Breast epithelium (tissue), 4 donors: ENCODE measurements around the gene MBOAT7. TPM values are rescaled to one million over a fixed set of nuclear protein-coding genes. Genes with fewer than 3 reads are reported as not detected.

Source experiments
- DNase-seq, 2 donors: peaks; one replicate each; pipeline ENCODE4 v3.0.0-alpha.2; 2019; ENCODE audit warnings: low spot score in 2 of 2
- H3K27ac ChIP-seq, 2 donors: fragments of 200-600 bp; sonication (generic) in 1 of 2; one replicate each; pipeline ENCODE4 v1.5.1; 2016 to 2019; ENCODE audit warnings: mild to moderate bottlenecking in 1 of 2
- H3K27me3 ChIP-seq, 2 donors: fragments of 200-600 bp; sonication (generic) in 1 of 2; one replicate each; pipeline versions ENCODE4 v1.5.1 to v1.6.0; 2017 to 2019; ENCODE audit warnings: control low read depth in 1 of 2, mild to moderate bottlenecking in 1 of 2
- H3K36me3 ChIP-seq: fragments of 200-600 bp; one replicate; pipeline ENCODE4 v1.5.1; 2019
- H3K4me1 ChIP-seq, 2 donors: fragments of 200-600 bp; sonication (generic); one replicate each; pipeline ENCODE4 v1.5.1; 2016 to 2019; ENCODE audit warnings: control low read depth in 1 of 2
- H3K4me3 ChIP-seq, 3 donors: fragments of 200-600 bp; sonication (generic); 1 replicate in 2 of 3; 2 replicates in 1 of 3; pipeline ENCODE4 v1.5.1; 2016 to 2019; ENCODE audit warnings: mild to moderate bottlenecking in 3 of 3, moderate library complexity in 2 of 3
- H3K9me3 ChIP-seq, 2 donors: fragments of 200-600 bp; sonication (generic) in 1 of 2; one replicate each; pipeline ENCODE4 v1.5.1; 2016 to 2019; ENCODE audit warnings: control low read depth in 1 of 2
- POLR2A ChIP-seq: fragments of 450-650 bp; IDR thresholded peaks from one replicate; pipeline ENCODE4 v1.6.1; 2016; ENCODE audit warnings: antibody characterized with exemption, mild to moderate bottlenecking, moderate library complexity
- POLR2AphosphoS5 ChIP-seq, 3 donors: sonication (generic); formaldehyde crosslinking; IDR thresholded peaks; one replicate each; pipeline ENCODE4 v1.6.1; 2017; ENCODE audit warnings: antibody characterized with exemption in 3 of 3
- intact Hi-C: fragments of 100-400 bp; cut with DNase I; formaldehyde crosslinking; loops from one replicate; pipeline ENCODE4 v1.15.1; 2023; ENCODE audit warnings: low total_unique reads
- total RNA-seq, 3 donors: library from RNA; depleted of rRNA; stranded (reverse); fragments of >200 nt; gene quantifications; one replicate each; pipeline ENCODE4 v1.1.0, GENCODE V29; 2016
- TF ChIP-seq, protein P1 (sequence below), 3 donors: fragments of 450-650 bp; IDR thresholded peaks; one replicate each; pipeline ENCODE4 v1.5.1; 2016 to 2017; ENCODE audit warnings: antibody characterized with exemption in 3 of 3, mild to moderate bottlenecking in 3 of 3, moderate library complexity in 3 of 3

The MBOAT7 gene
- total RNA-seq, 3 donors from 2014 or later = 16.5 to 37.3 (median 24.6) TPM

DNA sequence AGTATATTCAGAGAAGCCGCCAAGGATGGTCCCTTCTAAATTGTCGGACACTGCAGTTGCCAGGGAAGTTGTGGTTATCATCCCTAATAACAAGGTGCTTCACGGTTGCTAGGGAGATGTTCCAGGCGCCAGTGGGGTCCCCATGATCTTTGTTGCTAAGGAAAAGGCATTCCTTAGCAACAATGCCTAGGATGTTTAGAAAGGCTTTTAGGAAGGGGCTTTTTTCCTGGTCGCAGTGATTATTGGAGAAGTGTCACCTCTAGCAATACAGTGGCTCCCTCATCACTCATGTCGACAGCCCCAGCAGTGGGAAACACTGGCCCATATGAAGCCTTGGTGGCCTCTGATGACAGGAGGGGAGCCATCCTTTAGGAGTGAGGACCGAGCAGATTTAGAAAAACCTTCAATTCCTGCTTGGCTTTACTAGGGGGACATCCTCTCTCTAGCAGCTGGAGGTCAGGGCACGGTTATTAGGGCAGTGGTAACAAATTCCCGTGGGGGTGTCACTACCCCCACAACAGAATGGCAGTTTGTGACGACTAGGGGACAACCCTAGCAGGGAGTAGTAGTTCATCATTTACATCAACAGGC, 10.0 kb downstream of the MBOAT7 start:
- Histone ChIP-seq H3K4me3 (no peak overlapping the region), H3K9me3 (no peaks in the 10 kb centered on the region), H3K36me3 (no peaks in the 10 kb centered on the region), H3K27me3 (no peaks in the 10 kb centered on the region), H3K27ac (no peak overlapping the region), H3K4me1 (no peaks in the 10 kb centered on the region)
- DNase-seq = no peak
- TF ChIP-seq POLR2A = no peak
- TF ChIP-seq, protein P1, sequence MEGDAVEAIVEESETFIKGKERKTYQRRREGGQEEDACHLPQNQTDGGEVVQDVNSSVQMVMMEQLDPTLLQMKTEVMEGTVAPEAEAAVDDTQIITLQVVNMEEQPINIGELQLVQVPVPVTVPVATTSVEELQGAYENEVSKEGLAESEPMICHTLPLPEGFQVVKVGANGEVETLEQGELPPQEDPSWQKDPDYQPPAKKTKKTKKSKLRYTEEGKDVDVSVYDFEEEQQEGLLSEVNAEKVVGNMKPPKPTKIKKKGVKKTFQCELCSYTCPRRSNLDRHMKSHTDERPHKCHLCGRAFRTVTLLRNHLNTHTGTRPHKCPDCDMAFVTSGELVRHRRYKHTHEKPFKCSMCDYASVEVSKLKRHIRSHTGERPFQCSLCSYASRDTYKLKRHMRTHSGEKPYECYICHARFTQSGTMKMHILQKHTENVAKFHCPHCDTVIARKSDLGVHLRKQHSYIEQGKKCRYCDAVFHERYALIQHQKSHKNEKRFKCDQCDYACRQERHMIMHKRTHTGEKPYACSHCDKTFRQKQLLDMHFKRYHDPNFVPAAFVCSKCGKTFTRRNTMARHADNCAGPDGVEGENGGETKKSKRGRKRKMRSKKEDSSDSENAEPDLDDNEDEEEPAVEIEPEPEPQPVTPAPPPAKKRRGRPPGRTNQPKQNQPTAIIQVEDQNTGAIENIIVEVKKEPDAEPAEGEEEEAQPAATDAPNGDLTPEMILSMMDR (IDR thresholded peaks at IDR 0.05) = no peak
- TF ChIP-seq POLR2AphosphoS5 (IDR thresholded peaks at IDR 0.05) = no peak
- intact Hi-C loops = loop anchor here (10.0 kb wide), 1 partner anchor 55 kb away; no protein-coding TSS in a partner anchor

DNA sequence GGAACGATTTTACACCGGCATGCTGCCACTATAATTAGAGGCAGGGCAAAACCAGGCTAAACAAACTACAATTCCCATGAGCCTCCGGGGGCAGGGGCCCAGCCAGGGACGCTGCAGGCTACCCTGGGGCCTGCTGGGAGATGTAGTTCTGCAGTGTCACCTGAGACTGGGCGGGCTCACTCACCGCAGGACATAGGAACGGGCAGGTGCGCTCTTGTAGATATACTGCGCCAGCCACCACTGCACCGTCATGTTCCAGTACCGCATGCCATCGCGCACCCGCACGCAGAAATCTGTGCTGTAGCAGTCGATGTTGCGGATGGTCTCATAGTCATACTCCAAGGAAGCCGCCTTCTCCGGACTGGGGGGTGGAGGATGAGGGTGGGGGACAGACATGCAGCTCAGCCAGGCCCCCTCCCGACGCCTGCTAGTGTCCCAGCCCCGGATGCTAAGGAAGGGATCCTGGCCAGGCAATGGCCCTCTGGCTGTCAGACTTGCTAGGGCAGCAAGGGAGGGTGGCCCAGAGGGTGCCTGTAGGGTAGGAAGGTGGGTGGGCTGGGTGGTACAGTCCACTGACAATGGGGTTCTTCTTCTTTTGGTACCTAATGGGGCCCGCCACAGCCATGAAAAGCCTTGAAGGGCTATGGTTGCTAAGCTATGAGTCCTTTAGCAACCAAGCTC, 10.7 kb downstream of the MBOAT7 start:
- Histone ChIP-seq H3K9me3 (no peaks in the 10 kb centered on the region), H3K36me3 (no peaks in the 10 kb centered on the region), H3K27ac (no peak overlapping the region), H3K4me1 (no peaks in the 10 kb centered on the region), H3K27me3 (no peaks in the 10 kb centered on the region), H3K4me3 (no peak overlapping the region)
- DNase-seq = no peak
- TF ChIP-seq POLR2AphosphoS5 (IDR thresholded peaks at IDR 0.05) (no peak), POLR2A (no peak)
- TF ChIP-seq, protein P1 (IDR thresholded peaks at IDR 0.05) = no peak
- intact Hi-C loops = loop anchor here (1.0 to 10.0 kb wide), 2 partner anchors 9 to 56 kb away; no protein-coding TSS in a partner anchor

DNA sequence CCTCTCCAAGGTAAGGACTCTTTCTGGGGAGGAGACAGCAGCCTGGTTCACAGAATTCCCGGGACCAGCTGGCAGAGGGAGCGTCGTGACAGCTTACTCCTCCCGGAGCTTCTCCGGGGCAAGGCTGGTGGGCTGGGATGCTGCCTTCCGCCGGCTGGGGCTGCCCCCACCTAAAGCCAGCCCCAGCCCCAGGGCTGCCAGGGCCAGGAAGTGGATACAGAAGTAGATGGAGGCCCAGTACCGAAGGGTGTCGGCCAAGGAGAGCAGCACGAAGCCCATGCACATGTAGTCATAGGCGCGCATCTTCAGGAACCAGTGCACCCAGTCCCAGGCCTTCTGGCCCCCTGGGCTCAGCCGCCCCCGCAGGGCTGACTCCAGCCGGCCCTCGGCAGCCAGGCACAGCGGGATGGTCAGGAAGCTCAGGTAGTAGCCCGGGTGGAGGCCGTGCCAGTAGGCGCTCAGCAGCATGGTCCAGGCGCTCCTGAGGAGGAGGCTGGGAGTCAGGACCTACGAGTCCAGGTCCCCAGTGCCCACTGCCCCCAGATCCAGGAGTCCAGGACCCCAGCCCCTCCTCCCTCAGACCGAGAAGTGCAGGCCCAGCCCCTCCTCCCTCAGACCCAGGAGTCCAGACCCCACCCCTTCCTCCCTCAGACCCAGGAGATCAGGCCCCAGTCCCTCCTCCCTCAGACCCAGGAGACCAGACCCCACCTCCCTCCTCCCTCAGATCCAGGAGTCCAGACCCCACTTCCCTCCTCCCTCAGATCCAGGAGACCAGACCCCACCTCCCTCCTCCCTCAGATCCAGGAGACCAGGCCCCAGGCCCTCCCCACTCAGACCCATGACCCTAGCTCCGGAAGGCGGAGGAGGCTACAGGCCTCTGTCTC, 15.2 kb downstream of the MBOAT7 start:
- Histone ChIP-seq H3K9me3 (no peaks in the 10 kb centered on the region), H3K36me3 (no peaks in the 10 kb centered on the region), H3K4me3 (no peak overlapping the region), H3K27me3 (no peaks in the 10 kb centered on the region), H3K4me1 (no peaks in the 10 kb centered on the region), H3K27ac (no peak overlapping the region)
- intact Hi-C loops = loop anchor here (10.0 kb wide), 1 partner anchor 61 kb away; no protein-coding TSS in a partner anchor
- DNase-seq = no peak
- TF ChIP-seq, protein P1 (IDR thresholded peaks at IDR 0.05) = no peak

DNA sequence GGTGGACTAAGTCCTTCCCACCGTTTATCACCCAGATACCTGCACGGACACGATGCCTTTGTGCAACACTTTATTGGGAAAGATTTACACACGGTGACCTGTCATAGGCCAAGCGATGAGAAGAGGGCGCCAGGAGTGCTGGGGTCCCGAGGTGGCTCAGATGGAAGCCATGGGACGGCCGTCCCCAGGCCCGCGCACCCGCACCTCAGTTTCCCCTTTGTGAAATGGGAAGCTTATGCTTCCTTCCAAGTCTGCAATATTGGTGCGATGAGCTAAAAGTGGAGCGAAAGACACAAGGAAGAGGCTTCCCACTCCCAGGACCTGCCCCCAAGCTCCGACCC, 16.1 kb downstream of the MBOAT7 start:
- no peak for TF ChIP-seq POLR2AphosphoS5 (IDR thresholded peaks at IDR 0.05)
- TF ChIP-seq, protein P1 (IDR thresholded peaks at IDR 0.05) = no peak
- intact Hi-C loops = loop anchor here (10.0 kb wide), 1 partner anchor 61 kb away; no protein-coding TSS in a partner anchor
- H3K36me3 ChIP-seq = no peaks in the 10 kb centered on the region
- H3K27me3 ChIP-seq = no peaks in the 10 kb centered on the region
- peak overlapping the region; percentile 79 to 87 for H3K27ac ChIP-seq
- no peak for DNase-seq
- H3K4me1 ChIP-seq = no peaks in the 10 kb centered on the region
- no peaks in the 10 kb centered on the region for H3K9me3 ChIP-seq
- peak overlapping the region in 2 of 3 donors; percentile 54 to 60 for H3K4me3 ChIP-seq
